NT2/D1 (cell line): ENCODE measurements around the gene CARD19.

ENCODE experiments used
- YY1 ChIP-seq: IDR thresholded peaks from 2 replicates; pipeline ENCODE4 v1.6.1; 2011; ENCODE audit not compliant: insufficient read length, insufficient read depth
- ZNF274 ChIP-seq: IDR thresholded peaks from 2 replicates; pipeline ENCODE4 v1.6.1; 2011; ENCODE audit warnings: mild to moderate bottlenecking, low read depth, low read length

DNA sequence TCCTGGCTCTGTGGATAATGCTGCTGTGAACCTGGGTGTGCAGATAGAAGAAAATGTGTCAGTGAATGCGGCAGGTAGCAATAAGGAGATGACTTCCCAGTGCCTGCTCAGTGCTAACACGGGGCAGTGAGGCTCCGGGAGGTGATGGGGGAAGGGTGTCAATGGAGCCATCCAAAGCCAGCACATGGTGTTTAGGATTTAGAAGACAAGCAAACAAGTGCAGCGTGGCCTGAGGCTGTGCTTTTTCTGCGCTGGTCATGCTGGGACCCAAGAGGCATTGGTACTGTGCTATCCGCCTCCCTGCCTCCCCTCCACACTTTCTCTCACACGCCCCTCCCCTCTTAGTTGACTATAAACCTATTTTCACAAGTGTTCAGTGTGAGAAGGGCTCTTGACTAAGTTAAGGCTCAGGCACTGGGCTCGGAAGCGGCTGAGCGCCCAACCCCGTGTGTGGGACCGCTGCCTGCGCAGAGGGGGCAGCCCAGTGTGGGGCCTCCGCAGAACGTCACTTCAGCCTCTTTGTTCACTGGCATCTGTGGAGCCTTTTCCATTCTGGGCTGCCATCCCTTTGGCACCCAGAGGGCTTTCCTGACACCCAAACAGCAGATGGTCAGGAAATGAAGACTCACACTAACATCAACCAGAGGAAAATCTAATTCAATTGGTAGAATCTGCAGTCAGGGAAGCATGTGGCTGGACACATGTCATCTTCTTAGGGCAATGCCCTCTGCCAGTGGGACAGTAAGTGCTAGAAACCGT is 59.9 kb downstream of the CARD19 start:
- TF ChIP-seq YY1 (no peak), ZNF274 (no peak)
